Neural crest cell (in vitro differentiated cells): ENCODE results near the gene HNRNPLL. TPM values are rescaled to one million over a fixed set of nuclear protein-coding genes. Genes with fewer than 3 reads are reported as not detected.
"Not testable (repeated sequence)": the region's sequence is repeated elsewhere in the genome, so short reads cannot be mapped to it uniquely, and the experiment has no call there.

Source experiments
- DNase-seq: peaks from one replicate; pipeline ENCODE4 v3.0.0; 2021; ENCODE audit warnings: low read depth, mixed read lengths, low spot score
- H3K27ac Mint-ChIP-seq: one replicate; pipeline ENCODE4 v1.8.0; 2021; ENCODE audit warnings: mild to moderate bottlenecking, mixed read lengths; ENCODE audit not compliant: unreplicated experiment
- H3K27me3 Mint-ChIP-seq: 2 replicates; pipeline ENCODE4 v1.8.0; 2021; ENCODE audit warnings: low read depth, mild to moderate bottlenecking, mixed read lengths
- H3K36me3 Mint-ChIP-seq: 2 replicates; pipeline ENCODE4 v1.8.0; 2021; ENCODE audit warnings: low read depth, mild to moderate bottlenecking, mixed read lengths
- H3K4me1 Mint-ChIP-seq: 2 replicates; pipeline ENCODE4 v1.8.0; 2021; ENCODE audit warnings: mixed read lengths
- H3K4me3 Mint-ChIP-seq: one replicate; pipeline ENCODE4 v1.8.0; 2021; ENCODE audit warnings: mild to moderate bottlenecking, mixed read lengths
- H3K9me3 Mint-ChIP-seq: 2 replicates; pipeline ENCODE4 v1.8.0; 2021; ENCODE audit warnings: mixed read lengths
- CTCF ChIP-seq: fragments of 200-600 bp; sonication (generic); conservative IDR thresholded peaks from 2 replicates; pipeline ENCODE4 v1.5.0; 2021; ENCODE audit warnings: antibody characterized with exemption, mild to moderate bottlenecking
- total RNA-seq: library from RNA; stranded (reverse); gene quantifications from 2 replicates; pipeline ENCODE4 v1.2.1, GENCODE V29; 2021

HNRNPLL gene
- total RNA-seq, 1 donor from 2014 or later = 79.9 TPM

- DNase-seq = no peak
- Mint-ChIP-seq H3K4me3 (no peak overlapping the region), H3K27ac (no peak overlapping the region), H3K36me3 (no peaks in the 10 kb centered on the region), H3K9me3 (peaks cover 3% of the 10 kb centered on the region), H3K27me3 (no peaks in the 10 kb centered on the region), H3K4me1 (no peaks in the 10 kb centered on the region)
- no peak for TF ChIP-seq CTCF
Measured at GRCh38 chr2:38615237-38615636, 12.5 kb upstream of the HNRNPLL start.

GRCh38 chr2:38613849-38614213 lies 11.1 kb upstream of the HNRNPLL start:
- Mint-ChIP-seq H3K4me3 (no peak overlapping the region), H3K9me3 (peaks cover 3% of the 10 kb centered on the region), H3K27me3 (no peaks in the 10 kb centered on the region), H3K27ac (no peak overlapping the region), H3K4me1 (no peaks in the 10 kb centered on the region), H3K36me3 (no peaks in the 10 kb centered on the region)
- TF ChIP-seq CTCF = no peak
- DNase-seq = no peak

GRCh38 chr2:38613126-38613848 lies 10.6 kb upstream of the HNRNPLL start:
- TF ChIP-seq CTCF = no peak
- no peaks in the 10 kb centered on the region for H3K4me1 Mint-ChIP-seq
- H3K27me3 Mint-ChIP-seq = no peaks in the 10 kb centered on the region
- no peak overlapping the region for H3K27ac Mint-ChIP-seq
- no peaks in the 10 kb centered on the region for H3K36me3 Mint-ChIP-seq
- H3K9me3 Mint-ChIP-seq = peaks cover 3% of the 10 kb centered on the region
- no peak overlapping the region for H3K4me3 Mint-ChIP-seq
- no peak for DNase-seq

GRCh38 chr2:38610851-38611801 lies 8.4 kb upstream of the HNRNPLL start:
- H3K4me1 Mint-ChIP-seq = peaks cover 4% of the 10 kb centered on the region
- peaks cover 3% of the 10 kb centered on the region for H3K9me3 Mint-ChIP-seq
- H3K36me3 Mint-ChIP-seq = no peaks in the 10 kb centered on the region
- no peak overlapping the region for H3K27ac Mint-ChIP-seq
- DNase-seq = no peak
- H3K27me3 Mint-ChIP-seq = no peaks in the 10 kb centered on the region
- H3K4me3 Mint-ChIP-seq = no peak overlapping the region
- TF ChIP-seq CTCF = no peak

GRCh38 chr2:38609246-38609645 lies 6.5 kb upstream of the HNRNPLL start:
- H3K27ac Mint-ChIP-seq, H3K9me3 Mint-ChIP-seq: not testable (repeated sequence)

GRCh38 chr2:38608755-38609154 lies 6.0 kb upstream of the HNRNPLL start:
- TF ChIP-seq CTCF = no peak
- no peaks in the 10 kb centered on the region for H3K36me3 Mint-ChIP-seq
- peaks cover 3% of the 10 kb centered on the region for H3K9me3 Mint-ChIP-seq
- no peak overlapping the region for H3K27ac Mint-ChIP-seq
- no peak overlapping the region for H3K4me3 Mint-ChIP-seq
- H3K4me1 Mint-ChIP-seq = peaks cover 21% of the 10 kb centered on the region
- no peaks in the 10 kb centered on the region for H3K27me3 Mint-ChIP-seq
- no peak for DNase-seq

More at GRCh38 chr2:38609246-38609645, 6.5 kb upstream of the HNRNPLL start:
- H3K27me3 Mint-ChIP-seq, H3K4me3 Mint-ChIP-seq, H3K36me3 Mint-ChIP-seq, DNase-seq: not testable (repeated sequence)
- peaks cover 16% of the 10 kb centered on the region for H3K4me1 Mint-ChIP-seq
